Measurements from ENCODE around the gene ADGRD2.

Gene ADGRD2

DNA sequence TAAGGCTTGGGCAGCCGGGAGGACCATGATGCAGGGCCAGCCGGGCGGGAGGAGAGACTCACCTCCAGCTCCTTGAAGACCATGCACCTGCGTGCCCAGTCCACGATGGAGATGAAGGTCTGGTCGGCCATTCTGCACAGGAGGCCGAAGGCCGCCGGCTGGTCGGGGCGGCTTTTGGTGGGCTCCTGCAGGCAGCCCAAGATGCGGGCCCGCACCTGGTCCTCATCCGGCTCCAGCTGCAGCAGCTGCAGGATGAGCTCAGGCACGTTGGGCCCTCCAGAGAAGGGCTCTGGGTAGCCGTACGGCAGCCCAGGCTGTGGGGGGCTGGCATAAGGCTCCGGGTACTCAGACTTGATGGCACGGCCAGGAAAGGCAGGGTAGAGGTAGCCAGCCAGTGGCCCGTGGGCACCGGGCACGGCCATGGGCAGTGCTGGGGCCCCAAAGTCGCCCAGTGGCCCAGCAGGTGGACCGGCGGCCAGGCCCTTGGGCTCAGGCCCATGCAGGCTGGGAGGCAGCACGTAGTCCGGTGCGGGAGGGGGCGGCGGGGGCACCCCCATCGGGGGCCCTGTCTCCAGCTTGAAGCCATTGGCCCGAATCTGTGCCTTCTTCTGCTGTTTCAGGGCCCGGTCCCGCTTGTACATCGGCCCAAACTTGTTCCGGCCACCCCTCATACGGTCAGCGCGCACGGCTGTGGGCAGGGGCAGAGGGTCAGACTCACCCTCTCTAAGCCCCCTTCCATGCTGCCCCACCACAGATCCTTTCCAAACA lies 50.0 kb downstream of the ADGRD2 start:
- TF ChIP-seq FOXP2 (optimal IDR thresholded peaks at IDR 0.05; ENCODE audit: borderline replicate concordance, extremely low read depth, extremely low read length, insufficient read depth) = no peak
- TF ChIP-seq TAF1 (IDR thresholded peaks at IDR 0.05; ENCODE audit: borderline replicate concordance, insufficient read depth, low read length) = no peak
- TF ChIP-seq SIN3A (IDR thresholded peaks at IDR 0.05; ENCODE audit: borderline replicate concordance, insufficient read depth, low read length) = no peak
- TF ChIP-seq POLR2AphosphoS5 (IDR thresholded peaks at IDR 0.05; ENCODE audit: low read depth, low read length) = no peak
- TF ChIP-seq REST (IDR thresholded peaks at IDR 0.05; ENCODE audit: insufficient read depth in 1 of 2, low read depth in 2 of 2, low read length in 2 of 2) = no peak

- no peak for TF ChIP-seq TAF1 (IDR thresholded peaks at IDR 0.05; ENCODE audit: borderline replicate concordance, insufficient read depth, low read length)
Measured at GRCh38 chr9:124500796-124501611, 50.8 kb downstream of the ADGRD2 start.

DNA sequence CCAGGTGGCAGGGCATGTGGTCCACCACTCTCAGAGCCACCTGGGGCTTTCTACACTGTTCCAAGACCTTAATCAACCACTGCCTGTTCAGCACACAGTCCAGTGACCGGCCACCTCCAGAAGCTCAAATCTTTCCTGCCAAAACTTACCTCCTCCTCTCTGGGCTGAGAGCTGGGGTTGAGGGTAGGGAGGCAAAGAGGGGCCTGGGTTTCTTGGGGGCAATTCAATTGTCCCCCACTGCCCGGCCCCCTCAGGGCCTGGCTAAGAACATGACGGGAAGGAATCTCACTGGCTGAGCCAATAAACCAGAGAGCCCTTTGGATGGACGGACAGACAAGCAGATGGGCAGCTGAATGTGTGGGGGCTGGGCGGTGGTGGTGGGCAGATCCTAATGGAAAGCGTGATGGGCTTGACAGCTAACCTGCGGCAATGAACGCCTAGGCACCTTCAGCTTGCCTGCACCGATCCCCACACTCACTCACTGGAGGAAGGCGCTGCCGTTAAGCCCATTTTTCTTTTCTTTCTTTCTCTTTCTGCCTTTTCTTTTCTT lies 51.6 kb downstream of the ADGRD2 start:
- TF ChIP-seq FOXP2 (optimal IDR thresholded peaks at IDR 0.05; ENCODE audit: borderline replicate concordance, extremely low read depth, extremely low read length, insufficient read depth) (no peak), REST (IDR thresholded peaks at IDR 0.05; ENCODE audit: insufficient read depth in 1 of 2, low read depth in 2 of 2, low read length in 2 of 2) (no peak), TAF1 (IDR thresholded peaks at IDR 0.05; ENCODE audit: borderline replicate concordance, insufficient read depth, low read length) (no peak), SIN3A (IDR thresholded peaks at IDR 0.05; ENCODE audit: borderline replicate concordance, insufficient read depth, low read length) (no peak)

- no peak for TF ChIP-seq REST (IDR thresholded peaks at IDR 0.05; ENCODE audit: insufficient read depth in 1 of 2, low read depth in 2 of 2, low read length in 2 of 2)
- TF ChIP-seq FOXP2 (optimal IDR thresholded peaks at IDR 0.05; ENCODE audit: borderline replicate concordance, extremely low read depth, extremely low read length, insufficient read depth) = no peak
- TF ChIP-seq TAF1 (IDR thresholded peaks at IDR 0.05; ENCODE audit: borderline replicate concordance, insufficient read depth, low read length) = no peak
- no peak for TF ChIP-seq POLR2AphosphoS5 (IDR thresholded peaks at IDR 0.05; ENCODE audit: low read depth, low read length)
- no peak for TF ChIP-seq SIN3A (IDR thresholded peaks at IDR 0.05; ENCODE audit: borderline replicate concordance, insufficient read depth, low read length)
Measured at GRCh38 chr9:124502711-124503702, 52.8 kb downstream of the ADGRD2 start.

Data from PFSK-1 (cell line).